IPS-11a (cell line): ENCODE measurements around the gene CFAP299.

Source experiments
- H3K4me3 ChIP-seq: one replicate; pipeline ENCODE4 v1.5.1; 2013; ENCODE audit warnings: low read depth, low read length, control low read depth

Gene CFAP299

GRCh38 chr4:80806472-80806871, 470.9 kb downstream of the CFAP299 start:
- H3K4me3 ChIP-seq: no peak overlapping the region

GRCh38 chr4:80809039-80809729, 473.7 kb downstream of the CFAP299 start:
- H3K4me3 ChIP-seq: no peak overlapping the region

- H3K4me3 ChIP-seq: no peak overlapping the region
Measured at GRCh38 chr4:80811406-80811805, 475.9 kb downstream of the CFAP299 start.

DNA sequence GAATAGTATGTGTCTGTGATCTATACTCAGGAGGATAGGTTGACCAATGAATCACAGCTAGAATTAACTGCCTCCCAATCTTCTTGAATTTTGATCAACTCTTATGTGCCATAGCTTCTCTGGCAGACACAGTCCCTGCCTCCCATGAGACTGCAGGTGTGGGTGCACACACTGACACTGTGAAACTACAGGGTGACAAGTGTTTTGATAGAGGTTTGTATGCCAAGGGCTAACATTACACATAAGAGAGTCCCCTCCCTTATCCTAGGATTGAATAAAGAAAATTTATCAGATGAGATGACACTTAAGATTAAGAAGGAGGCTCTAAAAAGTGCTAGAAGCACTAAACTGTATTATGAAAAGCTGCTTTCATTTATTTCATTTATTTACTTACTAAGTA, 476.6 kb downstream of the CFAP299 start:
- no peak overlapping the region for H3K4me3 ChIP-seq

DNA sequence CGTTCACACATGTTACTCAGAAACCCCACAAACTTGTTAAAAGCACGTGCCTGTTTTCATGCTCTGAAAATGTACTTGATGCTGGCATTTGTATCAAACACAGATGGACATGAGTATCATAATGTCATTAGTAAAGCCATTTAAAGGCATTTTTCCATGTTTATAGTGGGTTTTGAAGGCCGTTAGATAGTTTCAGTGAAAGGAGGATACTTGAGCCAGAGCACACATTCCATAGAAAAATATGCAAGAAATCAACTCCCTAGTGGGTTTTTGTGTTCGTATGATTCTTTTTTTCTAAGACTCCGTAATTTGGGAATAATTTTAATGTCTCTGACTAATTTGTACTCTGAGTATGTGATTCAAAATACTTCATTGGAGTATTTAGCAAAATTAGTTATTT, 478.7 kb downstream of the CFAP299 start:
- no peak overlapping the region for H3K4me3 ChIP-seq

GRCh38 chr4:80831383-80832361, 496.1 kb downstream of the CFAP299 start:
- no peak overlapping the region for H3K4me3 ChIP-seq

DNA sequence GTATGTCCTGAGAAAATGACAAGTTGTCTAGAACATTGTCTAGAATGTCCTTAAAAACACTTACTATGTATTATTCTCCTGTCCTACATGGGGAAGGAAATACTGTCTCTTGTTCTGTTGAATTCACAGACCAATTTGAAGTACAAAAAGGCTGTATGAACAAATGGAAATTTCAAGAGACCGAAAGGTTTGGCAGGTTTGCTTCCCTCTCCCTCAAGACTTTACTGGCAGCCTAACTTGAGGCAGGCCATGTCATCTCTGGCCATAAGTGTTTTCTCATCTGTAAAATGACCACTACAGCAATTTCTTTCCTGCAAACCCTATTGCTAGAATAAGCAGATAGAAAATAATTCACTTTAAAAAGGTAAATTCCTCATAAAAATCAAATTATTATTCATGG, 503.8 kb downstream of the CFAP299 start:
- no peak overlapping the region for H3K4me3 ChIP-seq

- H3K4me3 ChIP-seq: no peak overlapping the region
Measured at GRCh38 chr4:80839792-80840191, 504.3 kb downstream of the CFAP299 start.

DNA sequence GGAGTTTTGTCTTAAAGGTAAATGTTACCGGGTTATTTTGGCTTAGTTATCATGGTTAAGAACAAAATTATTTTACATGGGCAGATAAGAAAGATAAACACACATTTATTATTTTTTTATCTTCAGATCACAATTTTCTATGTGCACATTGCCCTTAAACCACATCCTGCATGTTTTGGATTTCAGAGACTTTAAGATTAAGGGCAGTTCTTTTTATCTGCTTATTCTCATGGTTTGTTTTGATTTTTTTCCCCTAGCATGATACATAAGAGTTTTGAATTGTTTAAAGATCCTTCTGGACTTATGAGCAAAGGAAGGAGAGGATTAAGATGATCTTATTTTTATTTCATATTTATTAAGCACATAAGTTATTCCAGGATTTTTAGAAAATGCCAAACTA, 504.9 kb downstream of the CFAP299 start:
- no peak overlapping the region for H3K4me3 ChIP-seq

GRCh38 chr4:80841587-80842281, 506.2 kb downstream of the CFAP299 start:
- H3K4me3 ChIP-seq: no peak overlapping the region

DNA sequence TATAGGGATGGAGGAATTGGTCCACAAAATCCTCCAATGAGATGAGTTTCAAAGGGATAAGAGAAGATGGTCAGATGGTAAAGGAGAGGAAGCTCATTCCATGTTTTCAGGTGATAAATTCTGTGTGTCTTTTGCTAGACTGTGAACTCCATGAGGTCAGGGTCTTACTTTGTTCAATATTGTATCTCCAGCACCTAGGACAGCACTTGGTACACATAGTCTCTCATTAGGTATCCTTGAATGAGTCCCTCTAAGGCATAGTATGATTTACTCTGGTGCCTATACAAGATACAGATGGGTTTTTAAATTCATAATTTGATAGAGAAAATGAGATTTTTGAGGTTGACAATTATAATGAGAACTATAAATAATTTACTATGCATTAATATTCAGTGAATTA, 510.7 kb downstream of the CFAP299 start:
- no peak overlapping the region for H3K4me3 ChIP-seq

DNA sequence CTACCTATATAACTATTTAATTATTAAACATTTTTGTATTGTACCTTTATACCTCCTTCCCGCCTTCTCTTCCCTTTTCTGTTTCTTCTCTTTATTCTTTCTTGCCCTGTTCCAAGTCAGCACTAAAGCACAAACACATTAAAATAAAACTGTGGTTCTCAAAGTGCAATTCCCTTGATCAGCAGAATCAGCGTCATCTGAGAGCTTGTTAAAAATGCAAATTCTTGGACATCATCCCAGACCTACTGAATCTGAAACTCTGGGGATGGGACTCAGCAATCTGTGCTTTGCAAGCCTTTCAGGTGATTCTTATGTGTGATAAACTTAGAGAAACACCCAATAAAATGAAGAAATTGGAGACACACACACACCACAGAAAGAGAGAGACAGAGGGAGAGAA, 516.5 kb downstream of the CFAP299 start:
- H3K4me3 ChIP-seq: no peak overlapping the region

DNA sequence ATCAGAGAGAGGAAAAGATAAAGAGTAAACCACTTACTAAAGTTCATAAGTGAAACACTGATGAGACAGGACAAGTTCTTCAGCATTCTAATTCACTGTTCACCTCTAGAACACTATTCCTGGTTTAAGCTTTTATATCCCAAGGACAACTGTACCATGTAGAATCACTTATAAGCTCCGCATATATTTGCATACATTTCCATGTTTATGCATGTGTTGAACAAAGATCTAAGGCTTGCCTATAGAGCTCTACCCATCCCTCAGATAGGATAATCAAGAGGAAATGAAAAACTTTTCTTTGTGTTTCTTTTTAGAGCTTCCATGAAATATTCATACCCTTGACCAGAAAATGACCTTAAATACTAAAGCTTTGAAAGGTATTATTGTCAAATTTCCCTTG, 538.0 kb downstream of the CFAP299 start:
- no peak overlapping the region for H3K4me3 ChIP-seq

DNA sequence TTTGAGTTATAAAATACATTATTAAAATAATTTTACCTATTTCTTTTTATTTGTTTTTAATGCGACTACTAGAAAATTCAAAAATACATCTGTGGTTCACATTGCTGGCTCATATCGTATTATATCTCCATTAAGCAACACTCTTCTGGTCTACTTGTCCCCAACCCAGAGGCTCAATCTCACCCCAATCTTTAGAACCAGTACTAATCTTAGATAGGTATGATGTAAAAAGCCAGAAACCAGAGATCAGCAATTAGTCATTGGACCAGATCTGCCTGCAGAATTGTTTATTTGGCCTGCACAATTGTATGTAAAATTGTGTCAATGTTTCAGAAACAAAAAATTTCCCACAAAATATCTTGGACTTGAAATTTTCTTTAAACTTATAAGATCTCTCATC, 539.4 kb downstream of the CFAP299 start:
- no peak overlapping the region for H3K4me3 ChIP-seq

DNA sequence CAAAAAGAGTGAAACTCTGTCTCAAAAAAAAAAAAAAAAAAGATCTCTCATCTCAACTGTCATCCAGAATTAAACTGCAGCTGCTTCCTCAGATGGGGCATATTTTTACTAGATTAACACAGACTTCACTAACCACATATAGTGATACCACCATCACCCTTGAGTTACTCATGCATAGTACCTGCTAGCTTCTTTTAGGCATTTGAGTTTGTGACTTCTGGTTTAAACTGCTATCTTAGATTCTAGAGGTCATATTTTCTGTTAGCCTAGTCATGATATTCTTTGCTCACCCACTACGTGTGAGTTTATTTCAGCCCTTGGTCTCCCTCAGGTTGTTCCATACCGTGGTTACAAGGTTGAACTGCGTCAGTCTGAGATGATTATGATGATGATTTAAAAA, 540.1 kb downstream of the CFAP299 start:
- H3K4me3 ChIP-seq: no peak overlapping the region

GRCh38 chr4:80876810-80877209, 541.3 kb downstream of the CFAP299 start:
- no peak overlapping the region for H3K4me3 ChIP-seq

DNA sequence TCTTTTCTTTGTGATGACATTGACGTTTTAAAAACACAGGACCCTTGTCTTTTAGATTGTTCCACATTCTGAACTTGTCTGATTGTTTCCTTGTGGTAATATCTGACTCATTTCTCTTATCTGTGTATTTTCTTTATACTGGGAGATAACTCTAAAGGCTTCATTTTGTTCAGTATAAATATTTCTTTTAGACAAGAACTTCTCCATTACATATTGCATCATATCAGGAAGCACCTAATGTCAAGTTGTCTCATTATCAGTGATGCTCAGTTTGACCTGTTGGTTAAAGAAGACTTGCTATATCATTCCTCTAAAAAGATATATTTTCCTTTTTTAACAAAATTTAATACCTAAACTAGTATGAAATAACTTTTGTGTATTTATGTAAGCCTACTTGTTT, 542.7 kb downstream of the CFAP299 start:
- no peak overlapping the region for H3K4me3 ChIP-seq

DNA sequence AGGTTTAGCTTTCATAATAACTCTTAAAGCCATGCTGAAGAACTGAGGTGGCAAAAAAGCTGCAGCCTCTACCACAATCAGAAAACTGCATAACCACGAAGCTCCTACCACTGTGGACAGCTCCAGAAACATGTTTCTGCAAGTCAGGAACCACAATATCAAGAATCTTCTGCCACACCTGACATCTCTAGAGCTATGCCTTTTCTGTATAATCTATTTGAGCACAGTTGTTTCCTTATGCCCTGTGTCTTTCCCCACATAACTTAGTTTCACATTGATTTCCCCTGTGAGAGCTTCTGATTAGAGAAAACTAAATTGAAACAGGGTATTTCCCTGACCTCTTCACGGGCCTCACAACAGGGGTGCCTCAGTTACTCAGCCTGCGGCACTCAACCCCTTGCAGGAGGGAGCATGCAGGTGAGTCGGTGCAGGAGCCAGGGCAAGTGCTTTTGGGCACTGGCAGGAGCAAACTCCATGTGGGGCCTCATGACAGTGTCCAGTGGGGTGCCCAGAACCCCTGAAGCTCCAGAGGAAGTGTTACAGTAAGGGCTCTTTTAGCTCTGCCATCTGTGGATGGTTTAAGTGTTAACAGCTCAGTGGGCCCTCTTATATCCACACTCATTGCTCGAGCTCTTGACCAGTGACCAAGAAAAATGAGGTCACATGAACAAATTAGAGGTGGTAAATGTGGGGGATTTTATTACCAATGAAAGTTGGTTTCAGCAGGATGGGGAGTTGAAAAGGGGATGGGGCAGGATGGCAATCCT, 562.2 kb downstream of the CFAP299 start:
- H3K4me3 ChIP-seq: no peak overlapping the region

GRCh38 chr4:80900908-80901307, 565.4 kb downstream of the CFAP299 start:
- H3K4me3 ChIP-seq: no peak overlapping the region

- no peak overlapping the region for H3K4me3 ChIP-seq
Measured at GRCh38 chr4:80903020-80903419, 567.5 kb downstream of the CFAP299 start.

DNA sequence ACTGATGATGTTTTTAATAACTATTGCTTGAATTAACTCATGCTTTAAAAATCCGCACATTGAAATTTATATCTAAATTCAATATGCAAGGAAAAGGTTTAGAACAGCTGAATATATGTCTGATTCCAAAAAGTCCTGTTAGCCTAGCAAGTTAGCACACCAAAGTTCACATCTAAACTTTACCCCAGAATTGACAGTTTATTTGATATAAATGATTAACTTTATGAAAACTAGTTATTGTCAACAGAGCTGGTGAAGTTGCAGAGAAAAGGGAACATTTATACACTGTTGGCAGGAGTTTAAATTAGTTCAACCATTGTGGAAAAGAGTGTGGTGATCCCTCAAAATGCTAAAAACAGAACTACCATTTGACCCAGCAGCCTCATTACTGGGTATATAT, 574.4 kb downstream of the CFAP299 start:
- no peak overlapping the region for H3K4me3 ChIP-seq
